CD4-positive, CD25-positive, alpha-beta regulatory T cell (primary cell): Measurements from ENCODE around the gene ANGPTL8. TPM values are rescaled to one million over a fixed set of nuclear protein-coding genes. Genes with fewer than 3 reads are reported as not detected.

Source experiments
- ATAC-seq, 2 donors: fragments of 150-1000 bp; cut with Tn5 transposase; one replicate each; pipeline ENCODE4 v1.10.0; 2021; ENCODE audit warnings: low read depth in 2 of 2, moderate number of reproducible peaks in 2 of 2, moderate library complexity in 1 of 2
- DNase-seq, 3 donors: peaks; one replicate each; pipeline versions ENCODE4 v3.0.0 to v3.0.0-alpha.2; 2012 to 2022; ENCODE audit warnings: mixed read lengths in 1 of 3
- H3K27ac ChIP-seq: one replicate; pipeline ENCODE4 v1.7.0; 2013; ENCODE audit warnings: mild to moderate bottlenecking, low read length; ENCODE audit not compliant: insufficient read depth, poor library complexity, severe bottlenecking
- H3K27me3 ChIP-seq: one replicate; pipeline ENCODE4 v1.7.0; 2013; ENCODE audit warnings: low read length; ENCODE audit not compliant: control insufficient read depth, insufficient read depth
- H3K36me3 ChIP-seq: one replicate; pipeline ENCODE4 v1.7.0; 2013; ENCODE audit warnings: mild to moderate bottlenecking, low read length, moderate library complexity; ENCODE audit not compliant: control insufficient read depth, insufficient read depth
- H3K4me1 ChIP-seq: 2 replicates; pipeline ENCODE4 v1.7.0; 2013; ENCODE audit warnings: mild to moderate bottlenecking, low read length; ENCODE audit not compliant: insufficient read depth, control insufficient read depth, poor library complexity, severe bottlenecking
- H3K4me3 ChIP-seq: one replicate; pipeline ENCODE4 v1.7.0; 2013; ENCODE audit warnings: low read depth, mild to moderate bottlenecking, low read length, moderate library complexity
- H3K9me3 ChIP-seq, 2 experiments: 1 replicate in 1 of 2; 2 replicates in 1 of 2; pipeline ENCODE4 v1.7.0; 2013; ENCODE audit warnings: low read length in 2 of 2, mild to moderate bottlenecking in 1 of 2, moderate library complexity in 1 of 2; ENCODE audit not compliant: control insufficient read depth in 2 of 2
- H3K27ac Mint-ChIP-seq, 3 donors: one replicate each; pipeline ENCODE4 v1.8.0; 2020 to 2022; ENCODE audit warnings: mild to moderate bottlenecking in 3 of 3, mixed read lengths in 3 of 3, moderate library complexity in 2 of 3
- H3K27me3 Mint-ChIP-seq: one replicate; pipeline ENCODE4 v1.8.0; 2022; ENCODE audit warnings: mild to moderate bottlenecking, mixed read lengths
- H3K36me3 Mint-ChIP-seq: one replicate; pipeline ENCODE4 v1.8.0; 2020; ENCODE audit warnings: mixed read lengths
- H3K4me1 Mint-ChIP-seq, 4 donors: one replicate each; pipeline ENCODE4 v1.8.0; 2020 to 2022; ENCODE audit warnings: mixed read lengths in 4 of 4, mild to moderate bottlenecking in 1 of 4
- H3K4me3 Mint-ChIP-seq, 4 donors: one replicate each; pipeline ENCODE4 v1.8.0; 2020 to 2022; ENCODE audit warnings: mild to moderate bottlenecking in 4 of 4, mixed read lengths in 4 of 4, moderate library complexity in 3 of 4
- H3K9me3 Mint-ChIP-seq, 7 donors: one replicate each; pipeline ENCODE4 v1.8.0; 2020 to 2022; ENCODE audit warnings: mixed read lengths in 7 of 7, mild to moderate bottlenecking in 3 of 7, moderate library complexity in 2 of 7
- polyA plus RNA-seq, 4 donors: library from polyadenylated mRNA; unstranded; fragments of 300-500 nt; fragmentation: Illumina TruSeq; gene quantifications; one replicate each; pipeline ENCODE4 v1.2.3, GENCODE V29; 2021
- total RNA-seq: library from RNA; stranded (reverse); gene quantifications from one replicate; pipeline ENCODE4 v1.2.3, GENCODE V29; 2022

The ANGPTL8 gene
- total and polyA plus RNA-seq, 5 donors from 2014 or later, result not detected

- no peak overlapping the region for H3K4me3 ChIP-seq
- Mint-ChIP-seq H3K4me3 (no peak overlapping the region), H3K27me3 (no peaks in the 10 kb centered on the region), H3K4me1 (peaks cover 0 to 4% (median 0%) of the 10 kb centered on the region in 4 donors), H3K36me3 (peaks cover 14% of the 10 kb centered on the region), H3K9me3 (peaks cover 2 to 17% (median 7%) of the 10 kb centered on the region in 7 donors), H3K27ac (no peak overlapping the region)
- no peaks in the 10 kb centered on the region for H3K27me3 ChIP-seq
- H3K36me3 ChIP-seq, result no peaks in the 10 kb centered on the region
- no peaks in the 10 kb centered on the region for H3K4me1 ChIP-seq
- DNase-seq, result no peak
- H3K9me3 ChIP-seq, result peaks cover 6 to 7% of the 10 kb centered on the region in 2 experiments
- ATAC-seq, result no peak
- no peak overlapping the region for H3K27ac ChIP-seq
Observed at GRCh38 chr19:11225172-11225571, 14.2 kb upstream of the ANGPTL8 start.

GRCh38 chr19:11225815-11226214, 13.6 kb upstream of the ANGPTL8 start:
- H3K27me3 Mint-ChIP-seq, result no peaks in the 10 kb centered on the region
- no peak overlapping the region for H3K27ac ChIP-seq
- H3K4me1 Mint-ChIP-seq, result no peaks in the 10 kb centered on the region
- no peaks in the 10 kb centered on the region for H3K4me1 ChIP-seq
- H3K27me3 ChIP-seq, result no peaks in the 10 kb centered on the region
- no peak overlapping the region for H3K27ac Mint-ChIP-seq
- H3K9me3 ChIP-seq, result peaks cover 6 to 7% of the 10 kb centered on the region in 2 experiments
- ATAC-seq (no peak), DNase-seq (no peak)
- peaks cover 14% of the 10 kb centered on the region for H3K36me3 Mint-ChIP-seq
- H3K4me3 ChIP-seq, result no peak overlapping the region
- no peaks in the 10 kb centered on the region for H3K36me3 ChIP-seq
- peaks cover 1 to 13% (median 5%) of the 10 kb centered on the region in 7 donors for H3K9me3 Mint-ChIP-seq
- H3K4me3 Mint-ChIP-seq, result no peak overlapping the region

- no peak overlapping the region for H3K27ac ChIP-seq
- H3K27ac Mint-ChIP-seq, result no peak overlapping the region
- H3K4me3 ChIP-seq, result no peak overlapping the region
- H3K4me3 Mint-ChIP-seq, result no peak overlapping the region
- DNase-seq, result no peak
- H3K4me1 Mint-ChIP-seq, result no peaks in the 10 kb centered on the region
- H3K27me3 ChIP-seq, result no peaks in the 10 kb centered on the region
- peaks cover 0 to 4% (median 1%) of the 10 kb centered on the region in 7 donors for H3K9me3 Mint-ChIP-seq
- H3K36me3 Mint-ChIP-seq, result peaks cover 5% of the 10 kb centered on the region
- H3K9me3 ChIP-seq, result peaks cover 0 to under 1% of the 10 kb centered on the region in 2 experiments
- H3K4me1 ChIP-seq, result no peaks in the 10 kb centered on the region
- no peaks in the 10 kb centered on the region for H3K27me3 Mint-ChIP-seq
- no peaks in the 10 kb centered on the region for H3K36me3 ChIP-seq
- ATAC-seq, result no peak
Observed at GRCh38 chr19:11226716-11227166, 12.7 kb upstream of the ANGPTL8 start.

GRCh38 chr19:11227195-11227886, 12.1 kb upstream of the ANGPTL8 start:
- no peak overlapping the region for H3K27ac ChIP-seq
- H3K36me3 Mint-ChIP-seq, result peaks cover 2% of the 10 kb centered on the region
- H3K4me1 Mint-ChIP-seq, result no peaks in the 10 kb centered on the region
- peaks cover 0 to 2% (median 1%) of the 10 kb centered on the region in 7 donors for H3K9me3 Mint-ChIP-seq
- H3K36me3 ChIP-seq, result no peaks in the 10 kb centered on the region
- no peak overlapping the region for H3K27ac Mint-ChIP-seq
- no peak overlapping the region for H3K4me3 ChIP-seq
- H3K27me3 Mint-ChIP-seq, result no peaks in the 10 kb centered on the region
- H3K4me1 ChIP-seq, result no peaks in the 10 kb centered on the region
- no peak for ATAC-seq
- H3K4me3 Mint-ChIP-seq, result no peak overlapping the region
- peak in 1 of 3 donors; percentile 20 for DNase-seq
- H3K9me3 ChIP-seq, result no peaks in the 10 kb centered on the region
- H3K27me3 ChIP-seq, result no peaks in the 10 kb centered on the region

GRCh38 chr19:11230621-11231386, 8.6 kb upstream of the ANGPTL8 start:
- no peak for ATAC-seq
- H3K4me3 Mint-ChIP-seq, result no peak overlapping the region
- Histone ChIP-seq H3K27ac (no peak overlapping the region), H3K4me3 (no peak overlapping the region), H3K9me3 (no peaks in the 10 kb centered on the region), H3K27me3 (no peaks in the 10 kb centered on the region), H3K4me1 (no peaks in the 10 kb centered on the region), H3K36me3 (no peaks in the 10 kb centered on the region)
- H3K4me1 Mint-ChIP-seq, result no peaks in the 10 kb centered on the region
- no peaks in the 10 kb centered on the region for H3K27me3 Mint-ChIP-seq
- no peaks in the 10 kb centered on the region for H3K36me3 Mint-ChIP-seq
- no peak for DNase-seq
- H3K9me3 Mint-ChIP-seq, result peaks cover 0 to 4% (median 0%) of the 10 kb centered on the region in 7 donors
- H3K27ac Mint-ChIP-seq, result no peak overlapping the region

GRCh38 chr19:11232555-11232954, 6.9 kb upstream of the ANGPTL8 start:
- Mint-ChIP-seq H3K4me3 (no peak overlapping the region), H3K36me3 (no peaks in the 10 kb centered on the region), H3K27me3 (no peaks in the 10 kb centered on the region), H3K27ac (no peak overlapping the region), H3K4me1 (no peaks in the 10 kb centered on the region), H3K9me3 (peaks cover 0 to 4% (median 0%) of the 10 kb centered on the region in 7 donors)
- DNase-seq, result no peak
- ATAC-seq, result no peak
- H3K27me3 ChIP-seq, result no peaks in the 10 kb centered on the region
- H3K27ac ChIP-seq, result no peak overlapping the region
- H3K36me3 ChIP-seq, result no peaks in the 10 kb centered on the region
- H3K9me3 ChIP-seq, result no peaks in the 10 kb centered on the region
- no peak overlapping the region for H3K4me3 ChIP-seq
- no peaks in the 10 kb centered on the region for H3K4me1 ChIP-seq

GRCh38 chr19:11233073-11233472, 6.3 kb upstream of the ANGPTL8 start:
- no peak for DNase-seq
- H3K9me3 ChIP-seq, result no peaks in the 10 kb centered on the region
- H3K27me3 Mint-ChIP-seq, result no peaks in the 10 kb centered on the region
- no peak for ATAC-seq
- no peaks in the 10 kb centered on the region for H3K4me1 ChIP-seq
- H3K4me1 Mint-ChIP-seq, result no peaks in the 10 kb centered on the region
- no peak overlapping the region for H3K27ac ChIP-seq
- no peaks in the 10 kb centered on the region for H3K36me3 ChIP-seq
- no peak overlapping the region for H3K4me3 Mint-ChIP-seq
- H3K27me3 ChIP-seq, result no peaks in the 10 kb centered on the region
- H3K4me3 ChIP-seq, result no peak overlapping the region
- H3K27ac Mint-ChIP-seq, result no peak overlapping the region
- peaks cover 0 to 4% (median 0%) of the 10 kb centered on the region in 7 donors for H3K9me3 Mint-ChIP-seq
- no peaks in the 10 kb centered on the region for H3K36me3 Mint-ChIP-seq
